ENCODE data around the gene BEND4.

Gene BEND4

GRCh38 chr4:42148425-42148824 lies 4.0 kb downstream of the BEND4 start:
- Histone ChIP-seq H3K4me3 (ENCODE audit: low read length) (no peak overlapping the region), H3K4me1 (ENCODE audit: insufficient read depth, low read length) (peaks cover 4% of the 10 kb centered on the region; the same call in 1 of the 2 replicates), H3K27me3 (ENCODE audit: insufficient read depth, low read length) (peaks cover 38% of the 10 kb centered on the region), H3K9ac (ENCODE audit: low read depth, low read length) (no peak overlapping the region), H3K36me3 (ENCODE audit: insufficient read depth, low read depth, low read length) (peaks cover 17% of the 10 kb centered on the region), H3K9me3 (ENCODE audit: insufficient read depth, low read depth, low read length) (no peaks in the 10 kb centered on the region), H3K27ac (ENCODE audit: low read length) (no peak overlapping the region)

- Histone ChIP-seq H3K36me3 (ENCODE audit: insufficient read depth, low read depth, low read length) (peaks cover 42% of the 10 kb centered on the region), H3K4me1 (ENCODE audit: insufficient read depth, low read length) (no peaks in the 10 kb centered on the region; the same call in 1 of the 2 replicates), H3K9ac (ENCODE audit: low read depth, low read length) (no peak overlapping the region), H3K9me3 (ENCODE audit: insufficient read depth, low read depth, low read length) (no peaks in the 10 kb centered on the region), H3K27ac (ENCODE audit: low read length) (no peak overlapping the region), H3K4me3 (ENCODE audit: low read length) (no peak overlapping the region), H3K27me3 (ENCODE audit: insufficient read depth, low read length) (no peaks in the 10 kb centered on the region)
Observed at GRCh38 chr4:42144028-42144427, 8.4 kb downstream of the BEND4 start.

- H3K36me3 ChIP-seq (ENCODE audit: insufficient read depth, low read depth, low read length): peaks cover 51% of the 10 kb centered on the region
- H3K9me3 ChIP-seq (ENCODE audit: insufficient read depth, low read depth, low read length): no peaks in the 10 kb centered on the region
- H3K4me3 ChIP-seq (ENCODE audit: low read length): no peak overlapping the region
- no peak overlapping the region for H3K9ac ChIP-seq (ENCODE audit: low read depth, low read length)
- H3K27me3 ChIP-seq (ENCODE audit: insufficient read depth, low read length): no peaks in the 10 kb centered on the region
- no peaks in the 10 kb centered on the region for H3K4me1 ChIP-seq (ENCODE audit: insufficient read depth, low read length)
- H3K27ac ChIP-seq (ENCODE audit: low read length): no peak overlapping the region
Observed at GRCh38 chr4:42142591-42142990, 9.9 kb downstream of the BEND4 start.

- Histone ChIP-seq H3K36me3 (ENCODE audit: insufficient read depth, low read depth, low read length) (peaks cover 33% of the 10 kb centered on the region), H3K9me3 (ENCODE audit: insufficient read depth, low read depth, low read length) (no peaks in the 10 kb centered on the region), H3K27ac (ENCODE audit: low read length) (no peak overlapping the region), H3K4me3 (ENCODE audit: low read length) (no peak overlapping the region), H3K27me3 (ENCODE audit: insufficient read depth, low read length) (no peaks in the 10 kb centered on the region), H3K4me1 (ENCODE audit: insufficient read depth, low read length) (peaks cover 10% of the 10 kb centered on the region; the same call in 1 of the 2 replicates), H3K9ac (ENCODE audit: low read depth, low read length) (no peak overlapping the region)
Observed at GRCh38 chr4:42136371-42136770, 16.1 kb downstream of the BEND4 start.

GRCh38 chr4:42133006-42133405 lies 19.4 kb downstream of the BEND4 start:
- no peak overlapping the region for H3K27ac ChIP-seq (ENCODE audit: low read length)
- H3K9me3 ChIP-seq (ENCODE audit: insufficient read depth, low read depth, low read length): no peaks in the 10 kb centered on the region
- H3K27me3 ChIP-seq (ENCODE audit: insufficient read depth, low read length): no peaks in the 10 kb centered on the region
- no peak overlapping the region for H3K4me3 ChIP-seq (ENCODE audit: low read length)
- no peak overlapping the region for H3K9ac ChIP-seq (ENCODE audit: low read depth, low read length)
- peaks cover 15% of the 10 kb centered on the region for H3K36me3 ChIP-seq (ENCODE audit: insufficient read depth, low read depth, low read length)
- H3K4me1 ChIP-seq (ENCODE audit: insufficient read depth, low read length): peaks cover 10% of the 10 kb centered on the region; the same call in 1 of the 2 replicates

- Histone ChIP-seq H3K36me3 (ENCODE audit: insufficient read depth, low read depth, low read length) (peaks cover 9% of the 10 kb centered on the region; the same call in 1 of the 2 replicates), H3K27ac (ENCODE audit: low read length) (no peak overlapping the region), H3K4me3 (ENCODE audit: low read length) (no peak overlapping the region), H3K9me3 (ENCODE audit: insufficient read depth, low read depth, low read length) (no peaks in the 10 kb centered on the region), H3K9ac (ENCODE audit: low read depth, low read length) (no peak overlapping the region), H3K27me3 (ENCODE audit: insufficient read depth, low read length) (no peaks in the 10 kb centered on the region), H3K4me1 (ENCODE audit: insufficient read depth, low read length) (peaks cover 10% of the 10 kb centered on the region; the same call in 1 of the 2 replicates)
Observed at GRCh38 chr4:42132099-42132498, 20.4 kb downstream of the BEND4 start.

- H3K4me1 ChIP-seq (ENCODE audit: insufficient read depth, low read length): peaks cover 16% of the 10 kb centered on the region; the same call in 1 of the 2 replicates
- no peak overlapping the region for H3K27ac ChIP-seq (ENCODE audit: low read length)
- H3K9ac ChIP-seq (ENCODE audit: low read depth, low read length): no peak overlapping the region
- H3K27me3 ChIP-seq (ENCODE audit: insufficient read depth, low read length): no peaks in the 10 kb centered on the region
- H3K36me3 ChIP-seq (ENCODE audit: insufficient read depth, low read depth, low read length): peaks cover 64% of the 10 kb centered on the region; the same call in 1 of the 2 replicates
- H3K9me3 ChIP-seq (ENCODE audit: insufficient read depth, low read depth, low read length): no peaks in the 10 kb centered on the region
- H3K4me3 ChIP-seq (ENCODE audit: low read length): no peak overlapping the region
Observed at GRCh38 chr4:42123071-42123644, 29.3 kb downstream of the BEND4 start.

- Histone ChIP-seq H3K9ac (ENCODE audit: low read depth, low read length) (no peak overlapping the region), H3K4me1 (ENCODE audit: insufficient read depth, low read length) (peaks cover 16% of the 10 kb centered on the region; the same call in 1 of the 2 replicates), H3K9me3 (ENCODE audit: insufficient read depth, low read depth, low read length) (no peaks in the 10 kb centered on the region), H3K4me3 (ENCODE audit: low read length) (no peak overlapping the region), H3K36me3 (ENCODE audit: insufficient read depth, low read depth, low read length) (peaks cover 73% of the 10 kb centered on the region), H3K27ac (ENCODE audit: low read length) (no peak overlapping the region), H3K27me3 (ENCODE audit: insufficient read depth, low read length) (no peaks in the 10 kb centered on the region)
Observed at GRCh38 chr4:42122237-42122636, 30.2 kb downstream of the BEND4 start.

GRCh38 chr4:42119886-42120285 lies 32.6 kb downstream of the BEND4 start:
- H3K27ac ChIP-seq (ENCODE audit: low read length): no peak overlapping the region
- peaks cover 16% of the 10 kb centered on the region; the same call in 1 of the 2 replicates for H3K4me1 ChIP-seq (ENCODE audit: insufficient read depth, low read length)
- no peak overlapping the region for H3K4me3 ChIP-seq (ENCODE audit: low read length)
- no peaks in the 10 kb centered on the region for H3K27me3 ChIP-seq (ENCODE audit: insufficient read depth, low read length)
- no peaks in the 10 kb centered on the region for H3K9me3 ChIP-seq (ENCODE audit: insufficient read depth, low read depth, low read length)
- no peak overlapping the region for H3K9ac ChIP-seq (ENCODE audit: low read depth, low read length)
- peaks cover 83% of the 10 kb centered on the region for H3K36me3 ChIP-seq (ENCODE audit: insufficient read depth, low read depth, low read length)

- no peaks in the 10 kb centered on the region for H3K9me3 ChIP-seq (ENCODE audit: insufficient read depth, low read depth, low read length)
- no peaks in the 10 kb centered on the region for H3K27me3 ChIP-seq (ENCODE audit: insufficient read depth, low read length)
- peaks cover 39% of the 10 kb centered on the region for H3K36me3 ChIP-seq (ENCODE audit: insufficient read depth, low read depth, low read length)
- no peak overlapping the region for H3K9ac ChIP-seq (ENCODE audit: low read depth, low read length)
- no peak overlapping the region for H3K27ac ChIP-seq (ENCODE audit: low read length)
- no peaks in the 10 kb centered on the region for H3K4me1 ChIP-seq (ENCODE audit: insufficient read depth, low read length)
- no peak overlapping the region for H3K4me3 ChIP-seq (ENCODE audit: low read length)
Observed at GRCh38 chr4:42112846-42113245, 39.6 kb downstream of the BEND4 start.

- Histone ChIP-seq H3K9me3 (ENCODE audit: insufficient read depth, low read depth, low read length) (no peaks in the 10 kb centered on the region), H3K9ac (ENCODE audit: low read depth, low read length) (no peak overlapping the region), H3K27ac (ENCODE audit: low read length) (no peak overlapping the region), H3K27me3 (ENCODE audit: insufficient read depth, low read length) (no peaks in the 10 kb centered on the region), H3K4me3 (ENCODE audit: low read length) (no peak overlapping the region), H3K4me1 (ENCODE audit: insufficient read depth, low read length) (no peaks in the 10 kb centered on the region), H3K36me3 (ENCODE audit: insufficient read depth, low read depth, low read length) (no peaks in the 10 kb centered on the region)
Observed at GRCh38 chr4:42104521-42104920, 47.9 kb downstream of the BEND4 start.

- Histone ChIP-seq H3K4me1 (ENCODE audit: insufficient read depth, low read length) (no peaks in the 10 kb centered on the region), H3K36me3 (ENCODE audit: insufficient read depth, low read depth, low read length) (no peaks in the 10 kb centered on the region), H3K4me3 (ENCODE audit: low read length) (no peak overlapping the region), H3K27me3 (ENCODE audit: insufficient read depth, low read length) (no peaks in the 10 kb centered on the region), H3K27ac (ENCODE audit: low read length) (no peak overlapping the region), H3K9ac (ENCODE audit: low read depth, low read length) (no peak overlapping the region), H3K9me3 (ENCODE audit: insufficient read depth, low read depth, low read length) (no peaks in the 10 kb centered on the region)
Observed at GRCh38 chr4:42101446-42101975, 50.9 kb downstream of the BEND4 start.
